GM19324 (cell line): ENCODE data around the gene MUC21.

ENCODE experiments used
- ATAC-seq: cut with Tn5 transposase; IDR thresholded peaks from one replicate; pipeline ENCODE4 v1.9.1; 2021; ENCODE audit warnings: mild to moderate bottlenecking, moderate library complexity; ENCODE audit not compliant: unreplicated experiment, low FRiP score

The MUC21 gene

GRCh38 chr6:30983439-30983838, at the start of gene MUC21:
TSS of gene MUC21 (plus strand) at chr6:30983718. CDS start at chr6:30983959, 241 bp downstream.
- no peak for ATAC-seq

GRCh38 chr6:30935018-30935417, 48.5 kb upstream of the MUC21 start:
- no peak for ATAC-seq

DNA sequence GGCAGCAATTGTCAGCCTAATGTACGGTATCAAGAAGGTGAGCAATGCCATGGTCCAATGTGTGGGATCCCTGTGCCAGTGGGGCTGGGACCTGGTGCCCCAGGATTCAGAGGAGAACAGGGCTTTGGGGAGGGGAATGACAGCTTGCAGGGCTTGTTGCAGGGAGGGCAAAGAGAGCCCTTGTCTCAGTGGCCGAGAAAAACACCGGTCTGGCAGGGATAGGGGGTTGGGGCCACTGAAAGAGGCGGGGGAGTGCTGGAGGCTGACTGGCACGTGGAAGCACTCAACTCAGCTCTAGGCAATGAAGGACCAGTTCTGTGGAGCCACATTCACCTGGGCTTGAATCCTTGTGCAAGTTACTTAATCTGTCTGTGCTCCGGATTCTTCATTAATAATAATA, 46.3 kb upstream of the MUC21 start:
- ATAC-seq = no peak

DNA sequence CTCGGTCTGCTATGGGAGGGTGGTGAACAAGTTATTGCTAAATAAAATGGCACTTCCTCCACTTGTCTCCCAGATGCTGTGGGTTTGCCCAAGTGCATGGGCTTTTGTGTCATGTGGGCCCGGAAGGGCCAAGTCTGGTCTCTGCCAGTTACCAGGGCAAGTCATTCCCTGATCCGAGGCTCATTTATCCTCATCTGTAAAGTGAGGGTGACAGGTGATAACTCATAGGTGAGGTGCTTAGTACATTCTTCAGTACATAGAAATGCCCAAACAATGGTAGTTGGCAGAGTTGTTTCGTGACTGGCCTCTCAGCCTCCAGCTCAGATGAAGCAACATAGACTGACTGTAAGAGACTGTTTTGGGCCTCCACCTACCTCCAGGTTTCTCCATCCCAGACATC, 44.8 kb upstream of the MUC21 start:
- no peak for ATAC-seq

DNA sequence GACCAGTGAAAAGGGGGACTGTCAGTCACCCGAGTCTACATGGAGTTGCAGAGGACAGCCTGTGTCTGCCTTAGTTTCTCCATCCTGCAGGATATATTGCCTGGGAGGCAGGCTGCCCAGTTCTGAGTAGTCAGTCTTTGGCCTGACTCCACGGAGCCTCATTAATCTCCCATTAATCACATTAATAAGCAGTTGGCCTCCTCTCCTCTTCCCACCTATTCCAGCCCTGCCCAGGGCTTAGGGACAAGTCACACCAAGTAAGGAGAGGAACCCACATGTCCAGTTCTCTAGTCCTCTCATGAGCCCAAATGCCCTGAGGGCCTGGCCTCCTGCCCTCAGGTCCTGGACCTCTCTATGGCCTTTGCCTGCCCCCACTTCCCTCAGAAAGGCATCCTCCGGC, 44.0 kb upstream of the MUC21 start:
- no peak for ATAC-seq

DNA sequence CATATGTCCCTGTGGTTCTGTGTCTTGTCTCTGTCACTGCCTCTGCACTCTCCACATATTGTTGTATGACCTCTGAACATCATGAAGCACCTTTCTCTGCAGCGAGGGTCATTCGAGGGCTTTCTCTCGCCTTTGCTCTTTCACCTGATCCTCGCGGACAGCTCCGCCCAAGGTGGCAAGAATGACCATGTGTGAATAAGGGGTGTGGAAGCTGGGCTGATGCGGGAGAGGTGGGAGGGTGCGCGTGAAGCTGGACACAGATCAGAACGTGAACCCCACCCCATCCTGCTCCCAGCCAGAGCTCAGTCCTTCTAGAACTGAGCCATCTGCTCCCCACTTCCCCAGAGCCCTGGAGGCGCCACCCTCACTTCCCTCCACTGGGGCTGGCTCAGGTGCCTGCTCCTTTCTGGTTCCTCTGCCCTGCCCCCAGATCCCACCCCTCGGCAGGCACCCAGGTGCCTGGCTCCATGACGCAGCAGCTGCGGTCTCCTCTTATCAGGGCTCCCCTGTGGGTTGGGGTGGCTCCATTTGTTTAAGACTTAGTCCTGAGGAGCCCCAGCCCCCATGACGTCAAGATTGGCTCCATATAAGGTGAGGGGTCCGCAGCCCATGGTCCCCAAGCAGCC, 43.0 kb upstream of the MUC21 start, which contains the start of gene MUCL3:
Gene MUCL3, plus strand, starts transcription at position 613 of the 626 bp plus-strand sequence. CDS start 27 bp downstream, outside the sequence.
- no peak for ATAC-seq

DNA sequence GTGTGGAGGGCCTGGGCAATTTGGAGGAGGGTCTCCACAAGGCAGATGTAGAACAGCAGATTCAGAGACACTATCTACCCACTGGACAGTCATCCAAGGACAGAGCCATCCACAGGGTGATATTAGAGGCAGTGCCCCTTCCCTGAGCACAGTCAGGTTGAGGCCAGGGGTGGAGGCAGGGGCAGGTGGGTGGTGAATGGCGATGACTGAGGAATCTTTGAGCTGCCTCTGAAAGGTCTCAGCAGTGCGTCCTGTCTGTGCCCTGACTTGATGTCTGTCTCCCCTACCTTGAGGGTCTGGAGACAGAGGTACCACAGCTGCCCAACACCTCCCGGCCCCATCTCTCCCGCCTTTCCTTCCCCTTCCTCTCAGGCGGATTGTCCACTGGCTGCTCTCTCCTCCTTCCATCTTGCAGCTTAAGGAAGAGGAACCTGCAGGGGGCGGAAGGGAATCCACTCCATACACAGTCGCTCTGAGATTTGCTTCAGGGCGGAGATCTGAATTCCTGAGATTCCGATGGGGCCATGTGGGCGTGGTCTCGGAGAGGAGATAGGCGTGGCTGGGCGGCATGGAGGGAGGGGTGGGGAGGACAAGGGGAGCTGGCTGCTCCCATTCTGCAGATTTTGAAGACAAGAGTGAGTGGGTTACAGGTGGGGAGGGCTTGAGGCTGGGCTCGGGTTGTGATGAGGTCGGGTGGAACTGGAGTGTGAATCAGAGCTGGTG, 41.0 kb upstream of the MUC21 start:
- no peak for ATAC-seq

DNA sequence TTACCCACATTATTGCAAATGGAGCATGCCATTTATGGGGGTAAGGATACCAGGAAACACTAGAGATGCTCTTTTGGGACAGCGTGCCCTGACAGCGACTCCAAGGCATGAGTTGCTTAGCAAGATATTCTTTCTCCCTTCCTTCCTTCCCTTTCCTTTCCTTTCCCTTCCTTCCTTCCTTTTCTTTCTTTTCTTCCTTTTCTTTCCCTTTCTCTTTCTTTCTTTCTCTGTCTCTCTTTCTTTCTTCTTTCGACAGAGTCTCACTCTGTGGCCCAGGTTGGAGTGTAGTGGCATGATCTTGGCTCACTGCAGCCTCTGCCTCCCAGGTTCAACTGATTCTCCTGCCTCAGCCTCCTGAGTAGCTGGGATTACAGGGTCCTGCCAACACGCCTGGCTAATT, 39.5 kb upstream of the MUC21 start:
- no peak for ATAC-seq

DNA sequence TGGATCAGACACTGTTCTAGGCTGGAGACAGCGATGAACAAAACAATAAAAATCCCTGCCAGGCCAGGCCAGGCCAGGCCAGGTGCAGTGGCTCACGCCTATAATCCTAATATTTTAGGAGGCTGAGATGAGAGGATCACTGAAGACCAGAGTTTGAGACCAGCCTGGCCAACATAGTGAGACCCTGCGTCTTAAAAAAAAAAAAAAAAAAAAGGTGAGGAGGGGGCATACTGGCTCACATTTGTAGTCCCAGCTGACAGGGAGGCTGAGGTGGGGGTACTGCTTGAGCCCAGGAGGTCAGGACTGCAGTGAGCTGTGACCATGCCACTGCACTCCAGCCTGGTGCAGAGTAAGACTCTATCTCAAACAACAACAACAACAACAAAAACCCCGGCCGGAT, 38.2 kb upstream of the MUC21 start:
- ATAC-seq = no peak

- no peak for ATAC-seq
Observed at GRCh38 chr6:30947231-30947630, 36.3 kb upstream of the MUC21 start.

DNA sequence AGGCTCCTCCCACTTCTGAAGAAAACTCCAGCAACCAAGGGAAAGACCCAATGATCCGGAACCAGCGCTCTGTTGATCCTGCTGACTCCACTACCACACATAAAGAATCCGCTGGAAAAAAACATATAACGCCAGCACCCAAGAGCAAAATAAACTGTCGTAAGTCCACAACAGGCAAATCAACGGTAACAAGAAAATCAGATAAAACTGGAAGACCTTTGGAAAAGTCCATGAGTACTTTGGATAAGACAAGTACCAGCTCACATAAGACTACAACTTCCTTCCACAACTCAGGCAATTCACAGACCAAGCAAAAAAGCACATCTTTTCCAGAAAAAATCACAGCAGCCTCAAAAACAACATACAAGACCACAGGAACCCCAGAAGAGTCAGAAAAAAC, 34.7 kb upstream of the MUC21 start:
- ATAC-seq = no peak

- no peak for ATAC-seq
Observed at GRCh38 chr6:30951907-30952469, 31.5 kb upstream of the MUC21 start.

GRCh38 chr6:30954631-30955366, 28.7 kb upstream of the MUC21 start:
- ATAC-seq = no peak

DNA sequence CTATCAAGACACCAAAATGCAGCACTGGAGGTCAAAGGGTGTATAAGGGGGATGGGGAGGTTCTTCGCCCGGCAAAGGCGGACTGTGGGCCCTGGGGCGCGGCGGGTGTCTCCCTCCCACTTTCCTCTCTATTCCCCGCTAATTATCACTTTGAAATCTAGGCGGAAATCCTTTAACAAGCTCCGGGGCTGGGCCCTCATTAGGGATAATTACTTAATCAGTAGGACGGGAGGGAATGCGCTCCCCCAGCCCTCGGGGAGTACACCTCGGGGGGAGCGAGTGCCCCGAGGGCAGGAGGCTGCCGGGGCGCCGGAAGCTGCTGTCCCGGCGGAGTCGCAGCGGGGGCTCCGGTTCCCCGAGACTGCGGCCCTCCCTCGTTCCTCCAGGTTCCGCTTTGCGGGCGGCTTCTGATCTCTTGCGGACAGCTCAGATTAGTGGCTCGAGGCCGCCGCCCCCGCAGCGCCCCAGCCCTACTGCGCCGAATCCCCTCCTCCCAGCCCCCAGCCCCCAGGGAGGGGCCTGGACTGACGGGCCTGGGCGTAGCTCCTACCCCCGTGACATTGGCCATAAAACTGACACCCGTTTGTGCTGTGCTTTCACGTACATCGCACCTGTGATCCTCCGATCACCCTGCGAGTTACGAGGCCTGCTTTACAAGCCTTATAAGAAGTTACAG, 28.0 kb upstream of the MUC21 start:
- ATAC-seq = peak; percentile 63

DNA sequence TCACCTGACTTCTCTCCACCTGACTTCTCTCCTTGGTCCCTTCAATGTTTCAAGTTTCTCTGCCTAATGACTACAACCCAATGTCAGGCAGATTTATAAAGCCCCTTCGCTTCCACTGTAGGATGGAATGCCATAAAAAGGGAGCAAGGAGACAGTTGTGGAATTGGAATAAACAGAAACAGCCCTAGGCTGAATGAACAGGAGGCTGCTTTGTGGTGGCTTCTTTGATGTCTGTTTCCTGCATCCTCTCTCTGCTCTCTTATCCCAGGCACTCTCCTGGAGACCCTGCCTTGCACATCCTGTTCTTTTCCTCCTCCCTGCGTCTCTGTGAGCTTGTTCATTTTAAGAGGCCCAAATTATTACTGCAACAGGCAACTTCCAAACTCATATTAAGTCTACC, 25.8 kb upstream of the MUC21 start:
- ATAC-seq = no peak

GRCh38 chr6:30960907-30961673, 22.4 kb upstream of the MUC21 start:
- ATAC-seq = no peak

DNA sequence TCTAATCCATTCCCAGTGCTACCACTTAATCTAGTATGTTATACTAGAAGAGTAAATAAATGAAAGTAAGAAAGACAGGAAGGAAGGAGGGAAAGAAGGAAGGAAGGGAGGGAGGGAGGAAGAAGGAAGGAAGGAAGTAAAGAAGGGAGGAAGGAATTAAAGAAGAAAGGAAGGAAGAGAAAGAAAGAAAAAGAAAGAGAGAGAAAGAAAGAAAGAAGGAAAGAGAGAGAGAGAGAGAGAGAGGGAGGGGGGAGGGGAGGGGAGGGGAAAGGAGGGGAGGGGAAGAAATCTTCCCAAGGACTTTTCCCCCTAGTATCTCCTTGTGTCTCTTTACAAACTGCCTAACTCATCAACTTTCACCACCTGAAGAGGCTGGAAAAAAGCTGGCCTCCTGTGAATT, 20.8 kb upstream of the MUC21 start:
- ATAC-seq = no peak

GRCh38 chr6:30963641-30964040, 19.9 kb upstream of the MUC21 start:
- ATAC-seq = no peak

DNA sequence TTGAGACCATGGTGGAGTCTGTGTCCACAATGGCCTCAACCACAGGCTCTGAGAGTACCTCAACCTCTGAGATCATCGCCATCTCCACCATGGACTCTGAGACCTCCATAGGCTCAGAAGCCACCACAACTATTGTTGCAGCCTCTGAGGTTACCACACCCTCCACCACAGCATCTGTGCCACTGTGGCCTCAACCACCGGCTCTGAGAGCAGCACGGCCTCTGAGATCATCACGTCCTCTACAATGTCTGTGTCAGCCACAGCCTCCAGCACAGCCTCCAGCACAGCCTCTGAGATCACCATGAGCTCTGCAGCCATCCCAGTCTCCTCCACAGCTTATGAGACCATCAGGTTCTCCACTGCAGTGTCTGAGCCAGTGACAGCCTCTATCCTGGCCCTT, 19.4 kb upstream of the MUC21 start:
- no peak for ATAC-seq

- no peak for ATAC-seq
Observed at GRCh38 chr6:30965140-30965601, 18.3 kb upstream of the MUC21 start.
